SK-N-SH treated with all-trans-retinoic acid at 6 μM for 48 hours (cell line): ENCODE measurements around the gene BIN2.

Source experiments
- CREB5 ChIP-seq: fragments of 250-450 bp; sonication (Bioruptor Pico); IDR thresholded peaks from 2 replicates; pipeline ENCODE4 v1.5.1; 2020; ENCODE audit warnings: low read depth, mild to moderate bottlenecking, moderate library complexity
- CSDC2 ChIP-seq: fragments of 250-450 bp; sonication (Bioruptor Pico); IDR thresholded peaks from 2 replicates; pipeline ENCODE4 v1.5.0; 2020; ENCODE audit warnings: mild to moderate bottlenecking, moderate library complexity
- GLIS3 ChIP-seq: fragments of 250-450 bp; sonication (Bioruptor Pico); IDR thresholded peaks from 2 replicates; pipeline ENCODE4 v1.5.0; 2020; ENCODE audit warnings: mild to moderate bottlenecking, moderate library complexity
- PATZ1 ChIP-seq: fragments of 250-450 bp; sonication (Bioruptor Pico); IDR thresholded peaks from 2 replicates; pipeline ENCODE4 v1.8.0; 2020; ENCODE audit warnings: mild to moderate bottlenecking, moderate library complexity, borderline replicate concordance
- POU6F1 ChIP-seq: fragments of 250-450 bp; sonication (Bioruptor Pico); IDR thresholded peaks from 2 replicates; pipeline ENCODE4 v1.8.0; 2021; ENCODE audit warnings: low read depth, mild to moderate bottlenecking, moderate library complexity, borderline replicate concordance
- TCF4 ChIP-seq: fragments of 250-450 bp; sonication (Bioruptor Pico); IDR thresholded peaks from 2 replicates; pipeline ENCODE4 v1.8.0; 2021; ENCODE audit warnings: mild to moderate bottlenecking, moderate library complexity, borderline replicate concordance
- ZC3H10 ChIP-seq: fragments of 250-450 bp; sonication (Bioruptor Pico); IDR thresholded peaks from 2 replicates; pipeline ENCODE4 v1.5.1; 2021; ENCODE audit warnings: mild to moderate bottlenecking, moderate library complexity
- ZFP3 ChIP-seq: fragments of 250-450 bp; sonication (Bioruptor Pico); IDR thresholded peaks from 2 replicates; pipeline ENCODE4 v1.5.0; 2020; ENCODE audit warnings: mild to moderate bottlenecking, moderate library complexity
- ZFP30 ChIP-seq: fragments of 450-650 bp; formaldehyde crosslinking; IDR thresholded peaks from 2 replicates; pipeline ENCODE4 v1.5.0; 2022; ENCODE audit warnings: mild to moderate bottlenecking, moderate library complexity
- ZNF565 ChIP-seq: fragments of 450-650 bp; formaldehyde crosslinking; conservative IDR thresholded peaks from 2 replicates; pipeline ENCODE4 v1.5.0; 2020; ENCODE audit warnings: low read depth, mild to moderate bottlenecking, moderate library complexity

- no peak for TF ChIP-seq PATZ1 (CRISPR knock-in tag)
- TF ChIP-seq TCF4 (CRISPR knock-in tag): no peak
- no peak for TF ChIP-seq ZFP30 (CRISPR knock-in tag)
- no peak for TF ChIP-seq CREB5 (CRISPR knock-in tag)
- no peak for TF ChIP-seq CSDC2 (CRISPR knock-in tag)
- TF ChIP-seq ZNF565: no peak
- TF ChIP-seq ZFP3 (CRISPR knock-in tag): no peak
- TF ChIP-seq POU6F1 (CRISPR knock-in tag): no peak
- TF ChIP-seq GLIS3: no peak
- no peak for TF ChIP-seq ZC3H10 (CRISPR knock-in tag)
These were observed 4.6 kb upstream of the BIN2 start for GRCh38 chr12:51328587-51328986.
